ENCODE data around the gene PLEKHM3. TPM values are rescaled to one million over a fixed set of nuclear protein-coding genes. Genes with fewer than 3 reads are reported as not detected.

The PLEKHM3 gene
- total and polyA plus RNA-seq, 2 experiments from 2014 or later: 4.9 to 6.6 TPM

DNA sequence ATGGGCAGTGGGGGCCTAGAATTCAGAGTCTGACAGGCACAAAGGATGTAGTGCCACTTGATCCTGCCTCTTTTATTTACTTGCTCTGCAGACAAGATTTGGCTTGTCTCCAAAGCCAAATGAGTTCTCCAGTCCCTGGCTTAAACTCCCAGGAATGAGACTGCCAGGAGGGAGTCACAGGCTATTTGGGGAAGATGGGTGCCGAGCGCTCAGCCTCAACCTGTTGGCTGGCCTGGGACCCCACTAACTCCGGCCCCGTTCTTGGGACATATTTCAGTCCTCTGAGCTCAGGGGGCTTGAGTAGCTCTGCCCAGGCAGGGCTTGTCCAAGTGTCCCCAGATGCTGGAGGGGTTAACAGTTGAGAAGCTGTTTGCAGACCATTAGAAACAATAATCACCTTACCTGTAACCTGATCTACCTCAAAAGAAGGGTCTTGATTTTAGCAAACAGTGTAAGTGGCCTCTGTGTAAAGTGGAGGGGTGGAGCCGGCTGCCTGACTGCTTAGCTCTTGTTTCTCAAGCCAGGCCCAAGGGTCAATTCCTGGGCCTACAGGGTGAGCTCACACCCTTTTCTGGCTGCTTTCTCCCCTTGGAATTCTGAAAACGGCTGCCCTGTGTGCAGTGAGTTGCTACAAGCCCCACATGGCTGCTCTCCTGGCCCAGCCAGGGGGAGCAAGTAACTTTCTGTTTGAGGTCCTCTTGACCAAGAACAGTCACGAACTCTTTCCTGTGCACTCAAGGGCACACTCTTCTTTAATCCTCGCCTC is 228.6 kb downstream of the PLEKHM3 start:
- H4K20me1 ChIP-seq (ENCODE audit: insufficient read depth): no peaks in the 10 kb centered on the region
- H3K9me3 ChIP-seq (ENCODE audit: low read depth): no peaks in the 10 kb centered on the region
- in situ Hi-C loops (cut with MboI): no loop called here
- TF ChIP-seq EZH2 (IDR thresholded peaks at IDR 0.05; ENCODE audit: insufficient read depth, poor library complexity, severe bottlenecking) (no peak), EZH2phosphoT487 (IDR thresholded peaks at IDR 0.05; ENCODE audit: insufficient read depth, low read depth) (no peak)
- no peak overlapping the region for H2AFZ ChIP-seq
- H3K27me3 ChIP-seq (replicated peaks; ENCODE audit: insufficient read depth): no peaks in the 10 kb centered on the region
- 56 to 61% methylated on average over 8 of the region's 8 CpGs for WGBS, 2 experiments (ENCODE audit: low coverage in 1 of 2, low lambda C conversion rate in 2 of 2, missing lambda C conversion rate in 2 of 2)
- no peak for DNase-seq
- H3K9ac ChIP-seq: no peak overlapping the region
- H3K4me3 ChIP-seq: no peak overlapping the region
- no peaks in the 10 kb centered on the region for H3K79me2 ChIP-seq (ENCODE audit: insufficient read depth)
- H3K9me2 ChIP-seq (ENCODE audit: insufficient read depth): no peaks in the 10 kb centered on the region
- H3K4me2 ChIP-seq (ENCODE audit: unreplicated experiment): no peak overlapping the region
- no peaks in the 10 kb centered on the region for H3K36me3 ChIP-seq (ENCODE audit: low read depth)
- H3F3A ChIP-seq (ENCODE audit: insufficient read depth): no peaks in the 10 kb centered on the region
- H3K4me1 ChIP-seq (ENCODE audit: insufficient read depth): peaks cover 5% of the 10 kb centered on the region
- H3K27ac ChIP-seq: no peak overlapping the region

DNA sequence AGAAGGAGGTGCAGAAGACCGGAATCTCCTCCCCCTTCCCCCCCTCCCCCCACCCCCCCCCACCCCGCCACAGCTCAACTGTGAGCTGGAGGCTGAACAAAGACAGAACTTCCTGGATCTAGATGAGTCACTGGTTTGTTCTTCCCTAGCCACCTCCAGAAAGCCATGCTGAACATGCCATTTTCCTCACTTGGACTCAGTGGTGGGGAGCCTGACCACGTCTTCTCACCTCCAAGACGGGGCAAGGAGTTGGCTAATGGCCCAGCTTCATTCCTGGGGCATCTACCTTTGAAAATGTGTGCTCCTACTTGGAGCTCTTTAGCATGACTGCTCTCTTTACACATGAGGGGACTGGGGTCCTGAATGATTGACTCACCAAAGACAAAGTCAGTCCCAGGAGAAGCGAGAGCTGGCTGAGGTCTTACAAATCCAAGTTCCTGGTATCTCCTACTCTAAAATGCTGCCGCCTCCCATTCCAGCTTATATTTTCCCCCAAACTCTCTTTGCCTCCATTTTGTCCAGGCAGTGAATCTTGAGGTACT is 233.0 kb downstream of the PLEKHM3 start:
- DNase-seq: peak; percentile 74
- no peak for TF ChIP-seq EZH2phosphoT487 (IDR thresholded peaks at IDR 0.05; ENCODE audit: insufficient read depth, low read depth)
- no peak for TF ChIP-seq EZH2 (IDR thresholded peaks at IDR 0.05; ENCODE audit: insufficient read depth, poor library complexity, severe bottlenecking)
- H3K36me3 ChIP-seq (ENCODE audit: low read depth): no peaks in the 10 kb centered on the region
- WGBS, 2 experiments (ENCODE audit: low coverage in 1 of 2, low lambda C conversion rate in 2 of 2, missing lambda C conversion rate in 2 of 2): 39 to 41% methylated on average over 6 of the region's 6 CpGs
- no peaks in the 10 kb centered on the region for H3F3A ChIP-seq (ENCODE audit: insufficient read depth)
- no peak overlapping the region for H3K9ac ChIP-seq
- H3K9me3 ChIP-seq (ENCODE audit: low read depth): no peaks in the 10 kb centered on the region
- H3K4me1 ChIP-seq (ENCODE audit: insufficient read depth): peaks cover 5% of the 10 kb centered on the region
- no peaks in the 10 kb centered on the region for H4K20me1 ChIP-seq (ENCODE audit: insufficient read depth)
- peak overlapping the region; percentile 16 for H3K4me2 ChIP-seq (ENCODE audit: unreplicated experiment)
- no peaks in the 10 kb centered on the region for H3K9me2 ChIP-seq (ENCODE audit: insufficient read depth)
- no peak overlapping the region for H3K27ac ChIP-seq
- H2AFZ ChIP-seq: peak overlapping the region; percentile 80
- H3K79me2 ChIP-seq (ENCODE audit: insufficient read depth): no peaks in the 10 kb centered on the region
- in situ Hi-C loops (cut with MboI): no loop called here
- no peak overlapping the region for H3K4me3 ChIP-seq
- no peaks in the 10 kb centered on the region for H3K27me3 ChIP-seq (replicated peaks; ENCODE audit: insufficient read depth)

DNA sequence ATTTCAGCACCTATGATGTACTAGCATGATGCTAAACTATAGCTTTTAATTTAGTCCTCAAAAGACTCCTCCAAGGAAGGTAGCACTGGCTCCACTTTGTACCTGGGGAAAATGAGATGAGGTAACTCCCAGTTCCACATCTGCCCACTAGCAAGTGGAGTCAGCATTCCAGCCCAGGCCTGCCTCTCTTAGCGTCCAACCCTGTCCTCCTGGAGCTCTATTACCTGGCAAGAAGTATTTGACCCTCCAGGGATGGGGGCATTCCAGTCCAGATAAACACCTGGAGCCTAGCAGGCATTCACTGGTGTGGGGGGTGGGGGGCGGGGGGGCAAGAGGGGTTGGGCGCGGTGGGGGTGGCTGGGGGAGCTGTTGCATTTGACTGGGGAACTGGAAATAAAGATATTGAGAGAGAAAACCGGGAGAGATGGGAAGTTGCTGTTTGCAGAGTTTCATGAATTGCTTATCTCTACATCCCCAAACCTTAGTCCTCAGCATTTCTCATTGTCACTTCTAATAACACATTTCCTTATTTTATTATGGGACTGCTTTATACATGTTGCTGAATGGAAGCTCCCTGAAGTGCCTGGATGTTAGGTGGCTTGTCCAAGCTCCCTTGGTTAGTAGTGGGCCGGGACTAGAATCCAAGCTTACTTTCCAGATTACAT is 233.6 kb downstream of the PLEKHM3 start:
- Histone ChIP-seq H3K4me3 (no peak overlapping the region), H3K4me2 (ENCODE audit: unreplicated experiment) (no peak overlapping the region), H3K9ac (no peak overlapping the region), H3K4me1 (ENCODE audit: insufficient read depth) (peaks cover 5% of the 10 kb centered on the region), H3K9me3 (ENCODE audit: low read depth) (no peaks in the 10 kb centered on the region), H3K36me3 (ENCODE audit: low read depth) (no peaks in the 10 kb centered on the region), H3K27me3 (replicated peaks; ENCODE audit: insufficient read depth) (no peaks in the 10 kb centered on the region), H2AFZ (no peak overlapping the region), H3F3A (ENCODE audit: insufficient read depth) (no peaks in the 10 kb centered on the region), H3K79me2 (ENCODE audit: insufficient read depth) (no peaks in the 10 kb centered on the region), H4K20me1 (ENCODE audit: insufficient read depth) (no peaks in the 10 kb centered on the region), H3K27ac (no peak overlapping the region), H3K9me2 (ENCODE audit: insufficient read depth) (no peaks in the 10 kb centered on the region)
- no peak for DNase-seq
- TF ChIP-seq EZH2phosphoT487 (IDR thresholded peaks at IDR 0.05; ENCODE audit: insufficient read depth, low read depth): no peak
- TF ChIP-seq EZH2 (IDR thresholded peaks at IDR 0.05; ENCODE audit: insufficient read depth, poor library complexity, severe bottlenecking): no peak
- WGBS, 2 experiments (ENCODE audit: low coverage in 1 of 2, low lambda C conversion rate in 2 of 2, missing lambda C conversion rate in 2 of 2): 59 to 70% methylated on average over 3 to 6 of the region's 6 CpGs
- in situ Hi-C loops (cut with MboI): no loop called here

DNA sequence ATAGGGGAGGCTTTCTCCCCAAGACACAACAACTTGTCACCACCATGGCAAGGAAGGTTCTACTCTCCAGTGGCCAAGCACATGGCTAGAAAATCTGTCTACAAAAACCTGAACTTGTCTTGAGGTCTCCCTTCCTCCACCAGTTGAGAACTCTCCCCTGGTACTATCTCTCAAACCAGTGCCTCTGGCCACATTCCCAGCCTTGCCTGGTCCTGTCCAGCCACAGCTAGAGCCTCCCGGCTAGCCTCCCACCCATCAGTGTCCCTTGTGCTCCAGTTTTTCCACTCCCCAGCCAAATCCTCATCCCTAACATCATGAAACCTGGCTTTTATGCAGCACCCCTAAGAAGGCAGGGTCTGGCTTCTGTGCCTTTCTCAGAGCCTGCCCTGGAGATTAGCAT is 234.4 kb downstream of the PLEKHM3 start:
- in situ Hi-C loops (cut with MboI): no loop called here
- no peak overlapping the region for H2AFZ ChIP-seq
- no peaks in the 10 kb centered on the region for H3K36me3 ChIP-seq (ENCODE audit: low read depth)
- no peaks in the 10 kb centered on the region for H3K79me2 ChIP-seq (ENCODE audit: insufficient read depth)
- no peaks in the 10 kb centered on the region for H3F3A ChIP-seq (ENCODE audit: insufficient read depth)
- H3K27me3 ChIP-seq (replicated peaks; ENCODE audit: insufficient read depth): no peaks in the 10 kb centered on the region
- 87 to 100% methylated on average over 1 of the region's 1 CpG for WGBS, 2 experiments (ENCODE audit: low coverage in 1 of 2, low lambda C conversion rate in 2 of 2, missing lambda C conversion rate in 2 of 2)
- H3K9ac ChIP-seq: no peak overlapping the region
- no peak for TF ChIP-seq EZH2 (IDR thresholded peaks at IDR 0.05; ENCODE audit: insufficient read depth, poor library complexity, severe bottlenecking)
- no peak for TF ChIP-seq EZH2phosphoT487 (IDR thresholded peaks at IDR 0.05; ENCODE audit: insufficient read depth, low read depth)
- H3K27ac ChIP-seq: no peak overlapping the region
- H3K9me3 ChIP-seq (ENCODE audit: low read depth): no peaks in the 10 kb centered on the region
- no peak for DNase-seq
- no peak overlapping the region for H3K4me3 ChIP-seq
- H4K20me1 ChIP-seq (ENCODE audit: insufficient read depth): no peaks in the 10 kb centered on the region
- no peaks in the 10 kb centered on the region for H3K9me2 ChIP-seq (ENCODE audit: insufficient read depth)
- no peak overlapping the region for H3K4me2 ChIP-seq (ENCODE audit: unreplicated experiment)
- H3K4me1 ChIP-seq (ENCODE audit: insufficient read depth): peaks cover 5% of the 10 kb centered on the region
